BLaER1 (cell line): ENCODE results near the gene TM9SF1.
"Not testable (repeated sequence)": the region's sequence is repeated elsewhere in the genome, so short reads cannot be mapped to it uniquely, and the experiment has no call there.

Source experiments
- H3K27ac ChIP-seq: shearing (Covaris generic); formaldehyde crosslinking; 2 replicates; pipeline ENCODE4 v1.8.1; 2022
- H3K27me3 ChIP-seq: shearing (Covaris generic); formaldehyde crosslinking; 2 replicates; pipeline ENCODE4 v1.8.1; 2022
- H3K36me3 ChIP-seq: shearing (Covaris generic); formaldehyde crosslinking; 2 replicates; pipeline ENCODE4 v1.8.1; 2022
- H3K4me1 ChIP-seq: shearing (Covaris generic); formaldehyde crosslinking; 2 replicates; pipeline ENCODE4 v1.8.1; 2022
- H3K4me2 ChIP-seq: shearing (Covaris generic); formaldehyde crosslinking; 2 replicates; pipeline ENCODE4 v1.8.1; 2022
- H3K4me3 ChIP-seq: shearing (Covaris generic); formaldehyde crosslinking; 2 replicates; pipeline ENCODE4 v1.8.1; 2022
- H3K9ac ChIP-seq: shearing (Covaris generic); formaldehyde crosslinking; 2 replicates; pipeline ENCODE4 v1.8.1; 2022
- H3K9me3 ChIP-seq: shearing (Covaris generic); formaldehyde crosslinking; 2 replicates; pipeline ENCODE4 v1.8.1; 2022
- H4K20me1 ChIP-seq: shearing (Covaris generic); formaldehyde crosslinking; 2 replicates; pipeline ENCODE4 v1.8.1; 2022
- Cebpa-rat ChIP-seq: shearing (Covaris generic); IDR thresholded peaks from 2 replicates; pipeline ENCODE4 v1.8.1; 2022

The TM9SF1 gene

DNA sequence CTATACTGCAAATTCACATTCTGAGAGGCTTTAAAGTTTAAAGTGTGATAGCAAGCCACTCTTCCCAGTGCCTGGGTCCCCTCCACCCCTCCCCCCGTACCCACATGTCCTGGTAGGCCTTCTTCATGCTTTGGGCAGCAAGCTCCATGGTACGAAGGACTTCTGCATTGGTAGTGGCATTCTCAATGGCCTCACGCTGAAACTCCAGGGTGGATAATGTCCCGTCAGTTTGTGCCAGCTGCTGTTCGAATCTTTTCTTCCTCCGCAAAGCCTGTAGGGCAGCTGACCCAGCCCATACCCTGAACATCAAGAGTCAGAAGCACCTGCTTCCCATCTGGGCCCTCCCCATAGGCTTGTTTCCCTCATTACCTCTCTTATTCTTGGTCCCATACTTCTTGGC lies 16.1 kb upstream of the TM9SF1 start:
- H3K4me2 ChIP-seq, result no peak overlapping the region
- peaks cover 48% of the 10 kb centered on the region for H3K4me1 ChIP-seq
- H3K27me3 ChIP-seq, result no peaks in the 10 kb centered on the region
- H3K27ac ChIP-seq, result no peak overlapping the region
- peaks cover 53% of the 10 kb centered on the region for H3K36me3 ChIP-seq
- no peaks in the 10 kb centered on the region for H4K20me1 ChIP-seq
- TF ChIP-seq Cebpa-rat, result no peak
- no peak overlapping the region for H3K9ac ChIP-seq
- no peak overlapping the region for H3K4me3 ChIP-seq
- H3K9me3 ChIP-seq, result no peaks in the 10 kb centered on the region

DNA sequence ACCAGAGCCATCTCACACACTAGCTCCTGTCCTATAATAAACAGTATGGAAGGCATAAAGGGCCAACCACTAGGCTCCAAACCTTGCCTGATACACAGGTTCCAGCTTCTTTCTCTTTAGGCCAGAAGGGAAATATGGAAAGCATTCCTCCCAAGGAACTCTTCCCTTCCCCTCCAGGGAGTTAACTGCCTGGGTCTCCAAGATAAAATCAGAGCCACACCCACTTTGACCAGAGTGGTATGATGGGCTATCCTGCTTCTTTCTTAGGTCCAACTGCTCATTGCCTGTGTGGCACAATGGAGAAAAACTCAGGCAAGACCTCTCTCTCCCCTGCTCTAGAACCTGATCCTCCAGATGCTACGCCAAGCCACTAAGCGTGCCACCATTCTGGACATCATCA lies 12.4 kb upstream of the TM9SF1 start:
- TF ChIP-seq Cebpa-rat, result no peak
- peaks cover 26% of the 10 kb centered on the region for H3K4me1 ChIP-seq
- peaks cover 11% of the 10 kb centered on the region for H3K9me3 ChIP-seq
- no peak overlapping the region for H3K9ac ChIP-seq
- no peak overlapping the region for H3K27ac ChIP-seq
- H3K36me3 ChIP-seq, result peaks cover 89% of the 10 kb centered on the region
- H4K20me1 ChIP-seq, result no peaks in the 10 kb centered on the region
- H3K27me3 ChIP-seq, result no peaks in the 10 kb centered on the region
- H3K4me3 ChIP-seq, result no peak overlapping the region
- H3K4me2 ChIP-seq, result peak overlapping the region; percentile 3; the same call in 1 of the 2 replicates

DNA sequence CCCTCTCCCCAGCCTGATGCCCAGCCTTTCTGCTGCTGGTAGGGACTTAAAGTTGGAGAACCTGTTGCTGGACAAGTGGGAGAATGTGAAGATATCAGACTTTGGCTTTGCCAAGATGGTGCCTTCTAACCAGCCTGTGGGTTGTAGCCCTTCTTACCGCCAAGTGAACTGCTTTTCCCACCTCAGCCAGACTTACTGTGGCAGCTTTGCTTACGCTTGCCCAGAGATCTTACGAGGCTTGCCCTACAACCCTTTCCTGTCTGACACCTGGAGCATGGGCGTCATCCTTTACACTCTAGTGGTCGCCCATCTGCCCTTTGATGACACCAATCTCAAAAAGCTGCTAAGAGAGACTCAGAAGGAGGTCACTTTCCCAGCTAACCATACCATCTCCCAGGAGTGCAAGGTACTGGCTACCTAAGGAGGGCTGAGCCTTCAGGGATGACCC lies 11.9 kb upstream of the TM9SF1 start:
- H3K27me3 ChIP-seq, result no peaks in the 10 kb centered on the region
- peaks cover 16% of the 10 kb centered on the region for H3K9me3 ChIP-seq
- H3K4me3 ChIP-seq, result no peak overlapping the region
- TF ChIP-seq Cebpa-rat, result no peak
- peaks cover 94% of the 10 kb centered on the region for H3K36me3 ChIP-seq
- H3K4me1 ChIP-seq, result peaks cover 21% of the 10 kb centered on the region
- no peak overlapping the region for H3K9ac ChIP-seq
- peak overlapping the region; percentile 3; the same call in 1 of the 2 replicates for H3K4me2 ChIP-seq
- H4K20me1 ChIP-seq, result no peaks in the 10 kb centered on the region
- H3K27ac ChIP-seq, result no peak overlapping the region

DNA sequence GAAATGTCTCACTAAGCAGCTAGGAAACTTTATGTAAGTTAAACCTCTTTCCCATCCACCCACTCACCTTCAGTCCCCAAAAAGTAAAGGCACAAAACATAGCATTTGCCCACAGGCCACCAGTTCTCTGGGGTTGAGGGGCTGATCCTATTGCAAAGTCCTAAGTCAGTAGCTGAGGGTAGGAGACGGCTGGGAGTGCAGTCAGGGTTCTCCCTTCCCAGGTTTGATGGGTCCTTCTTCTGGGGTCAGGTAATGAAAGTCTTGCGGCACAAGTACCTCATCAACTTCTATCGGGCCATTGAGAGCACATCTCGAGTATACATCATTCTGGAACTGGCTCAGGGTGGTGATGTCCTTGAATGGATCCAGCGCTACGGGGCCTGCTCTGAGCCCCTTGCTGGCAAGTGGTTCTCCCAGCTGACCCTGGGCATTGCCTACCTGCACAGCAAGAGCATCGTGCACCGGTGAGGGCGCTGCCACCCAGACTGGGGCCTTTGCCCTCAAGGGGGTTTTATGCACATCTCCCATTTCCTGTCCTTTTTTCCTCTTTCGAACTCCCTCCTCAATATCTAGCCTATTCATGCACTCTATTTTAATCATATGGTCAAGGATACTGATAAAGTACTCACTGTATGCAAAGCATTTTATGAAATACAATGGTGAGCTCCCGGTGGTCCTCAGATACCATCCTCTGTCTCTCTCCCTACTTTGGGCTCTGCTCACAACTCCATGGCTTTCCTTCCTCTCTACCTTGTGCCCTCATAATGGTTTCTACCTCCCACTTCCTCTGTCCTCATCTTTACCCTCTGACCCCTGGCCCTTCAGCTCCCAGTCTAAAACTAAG lies 11.2 kb upstream of the TM9SF1 start:
- Histone ChIP-seq H3K4me2 (no peak overlapping the region), H3K4me3 (no peak overlapping the region), H3K9ac (no peak overlapping the region), H3K27me3 (no peaks in the 10 kb centered on the region), H4K20me1 (no peaks in the 10 kb centered on the region), H3K27ac (no peak overlapping the region), H3K36me3 (peaks cover 98% of the 10 kb centered on the region), H3K9me3 (peaks cover 22% of the 10 kb centered on the region), H3K4me1 (peaks cover 15% of the 10 kb centered on the region)
- no peak for TF ChIP-seq Cebpa-rat

DNA sequence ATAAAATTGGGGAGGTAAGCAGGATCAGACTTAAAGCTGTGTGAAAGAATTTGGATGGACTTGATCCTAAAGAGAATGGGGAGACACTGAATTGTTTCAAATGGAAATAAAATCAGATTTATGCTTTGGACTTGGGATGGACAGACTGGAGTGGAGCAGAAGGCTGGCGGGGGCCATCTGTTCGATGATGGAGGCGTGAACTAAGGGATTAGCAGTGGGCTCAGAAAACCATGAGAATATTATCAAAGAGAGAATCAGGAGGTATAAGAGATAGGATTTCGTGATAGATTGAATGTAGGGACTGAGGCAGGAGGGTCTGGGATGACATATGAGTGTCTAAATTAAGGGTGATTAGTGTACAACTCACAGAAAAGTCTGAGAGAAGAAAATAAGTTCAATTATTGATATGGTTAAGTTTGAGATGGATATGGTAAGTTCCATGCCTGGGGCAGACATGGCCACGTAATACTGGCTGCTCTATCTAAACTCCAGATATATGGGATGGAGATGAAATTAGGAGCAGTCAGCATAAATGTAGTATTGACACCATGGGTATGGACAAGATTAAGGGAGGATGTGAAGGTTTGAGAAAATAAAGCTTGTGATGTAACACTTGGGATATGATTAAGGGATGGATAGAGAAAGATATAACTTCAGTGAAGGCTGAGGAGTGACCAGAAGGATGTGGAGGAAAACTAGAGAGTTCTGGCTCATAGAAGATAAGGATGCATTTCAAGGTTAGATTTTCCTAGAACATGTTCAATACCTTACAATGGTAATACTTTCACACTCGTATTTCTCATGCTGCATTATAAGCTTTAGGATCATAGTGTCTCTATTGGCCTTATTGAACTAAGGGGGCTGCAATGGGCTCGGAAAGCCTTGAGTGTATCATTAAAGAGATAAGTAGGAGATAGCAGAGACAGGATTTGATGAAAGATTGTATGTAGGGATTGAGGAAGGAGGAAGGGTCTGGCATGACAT lies 9.2 kb upstream of the TM9SF1 start:
- H3K9ac ChIP-seq, result no peak overlapping the region
- H3K36me3 ChIP-seq, result peaks cover 98% of the 10 kb centered on the region
- no peak overlapping the region for H3K27ac ChIP-seq
- H3K4me2 ChIP-seq, result no peak overlapping the region
- H3K9me3 ChIP-seq, result peaks cover 27% of the 10 kb centered on the region
- TF ChIP-seq Cebpa-rat, result no peak
- no peak overlapping the region for H3K4me3 ChIP-seq
- H4K20me1 ChIP-seq, result no peaks in the 10 kb centered on the region
- H3K4me1 ChIP-seq, result peaks cover 10% of the 10 kb centered on the region
- no peaks in the 10 kb centered on the region for H3K27me3 ChIP-seq

DNA sequence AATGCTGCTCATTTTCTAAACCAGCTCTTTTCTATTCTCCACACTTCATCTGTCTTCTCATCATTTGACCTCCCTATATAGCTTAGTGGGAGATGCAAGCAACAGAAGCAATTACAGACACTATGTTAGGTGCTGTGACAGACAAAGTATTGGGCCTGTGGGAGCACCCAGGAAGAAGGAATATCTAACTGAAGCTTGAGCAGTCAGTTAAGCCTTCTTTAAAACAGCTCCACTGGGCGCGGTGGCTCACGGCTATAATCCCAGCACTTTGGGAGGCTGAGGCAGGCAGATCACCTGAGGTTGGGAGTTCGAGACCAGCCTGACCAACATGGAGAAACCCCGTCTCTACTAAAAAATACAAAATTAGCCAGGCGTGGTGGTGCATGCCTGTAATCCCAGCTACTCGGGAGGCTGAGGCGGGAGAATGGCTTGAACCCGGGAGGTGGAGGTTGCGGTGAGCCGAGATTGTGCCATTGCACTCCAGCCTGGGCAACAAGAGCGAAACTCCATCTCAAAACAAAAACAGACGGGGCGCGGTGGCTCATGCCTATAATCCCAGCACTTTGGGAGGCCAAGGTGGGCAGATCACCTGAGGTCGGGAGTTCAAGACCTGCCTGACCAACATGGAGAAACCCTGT lies 8.1 kb upstream of the TM9SF1 start:
- not testable (repeated sequence) for H3K27ac ChIP-seq

DNA sequence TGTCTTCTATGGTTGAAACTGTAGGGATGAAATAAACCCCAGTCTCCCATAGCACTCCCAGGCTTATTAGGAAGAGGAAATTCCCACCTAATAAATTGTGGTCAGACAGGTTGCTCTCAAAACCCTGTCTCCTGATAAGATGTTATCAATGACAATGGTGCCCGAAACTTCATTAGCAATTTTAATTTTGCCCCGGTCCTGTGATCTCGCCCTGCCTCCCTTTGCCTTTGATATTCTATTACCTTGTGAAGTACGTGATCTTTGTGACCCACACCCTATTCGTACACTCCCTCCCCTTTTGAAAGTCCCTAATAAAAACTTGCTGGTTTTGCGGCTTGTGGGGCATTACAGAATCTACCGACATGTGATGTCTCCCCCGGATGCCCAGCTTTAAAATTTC lies 7.3 kb upstream of the TM9SF1 start:
- H3K4me2 ChIP-seq, H3K4me3 ChIP-seq, H3K27me3 ChIP-seq, H3K9ac ChIP-seq, H4K20me1 ChIP-seq, H3K27ac ChIP-seq: not testable (repeated sequence)
- H3K36me3 ChIP-seq, result peaks cover 91% of the 10 kb centered on the region
- H3K4me1 ChIP-seq, result peaks cover 15% of the 10 kb centered on the region
- peaks cover 27% of the 10 kb centered on the region for H3K9me3 ChIP-seq

More for the DNA sequence above, 8.1 kb upstream of the TM9SF1 start:
- peaks cover 98% of the 10 kb centered on the region for H3K36me3 ChIP-seq
- H3K4me2 ChIP-seq, H3K27me3 ChIP-seq, H4K20me1 ChIP-seq, H3K9ac ChIP-seq, H3K4me3 ChIP-seq: not testable (repeated sequence)
- H3K9me3 ChIP-seq, result peaks cover 27% of the 10 kb centered on the region
- H3K4me1 ChIP-seq, result peaks cover 15% of the 10 kb centered on the region

DNA sequence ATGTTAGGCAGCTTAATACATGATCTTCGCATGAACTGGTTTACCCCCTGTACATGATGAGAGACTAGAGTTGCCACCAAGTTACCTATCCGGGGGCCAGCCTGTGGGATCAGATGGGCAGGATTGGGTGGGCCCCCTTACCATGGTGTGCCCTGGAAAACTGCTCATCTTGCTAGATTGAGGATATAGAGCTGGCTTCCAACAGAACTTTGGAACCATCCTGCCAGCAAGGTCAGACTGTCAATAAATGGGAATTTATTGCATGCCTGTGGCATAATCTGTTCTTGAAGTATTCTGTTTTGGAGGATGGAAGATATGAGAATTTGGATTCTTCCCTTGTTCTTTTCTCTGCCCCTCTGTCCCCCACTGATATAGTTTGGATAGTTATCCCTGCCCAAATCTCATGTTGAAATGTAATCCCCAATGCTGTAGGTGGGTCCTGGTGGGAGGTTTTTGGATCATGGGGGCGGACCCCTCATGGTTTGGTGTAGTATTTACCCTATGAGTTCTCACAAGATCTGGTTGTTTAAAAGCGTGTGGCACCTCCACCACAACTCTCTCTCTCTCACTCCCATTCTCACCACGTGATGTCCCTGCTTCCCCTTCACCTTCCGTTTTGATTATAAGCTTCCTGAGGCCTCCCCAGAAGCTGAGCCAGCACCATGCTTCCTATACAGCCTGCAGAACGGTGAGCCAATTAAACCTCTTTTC lies 3.7 kb upstream of the TM9SF1 start:
- Histone ChIP-seq H3K9ac (no peak overlapping the region), H3K27me3 (no peaks in the 10 kb centered on the region), H3K4me1 (peaks cover 36% of the 10 kb centered on the region), H3K27ac (no peak overlapping the region), H3K4me2 (no peak overlapping the region), H4K20me1 (no peaks in the 10 kb centered on the region), H3K4me3 (no peak overlapping the region), H3K9me3 (peaks cover 27% of the 10 kb centered on the region), H3K36me3 (peaks cover 57% of the 10 kb centered on the region)
- TF ChIP-seq Cebpa-rat, result no peak

DNA sequence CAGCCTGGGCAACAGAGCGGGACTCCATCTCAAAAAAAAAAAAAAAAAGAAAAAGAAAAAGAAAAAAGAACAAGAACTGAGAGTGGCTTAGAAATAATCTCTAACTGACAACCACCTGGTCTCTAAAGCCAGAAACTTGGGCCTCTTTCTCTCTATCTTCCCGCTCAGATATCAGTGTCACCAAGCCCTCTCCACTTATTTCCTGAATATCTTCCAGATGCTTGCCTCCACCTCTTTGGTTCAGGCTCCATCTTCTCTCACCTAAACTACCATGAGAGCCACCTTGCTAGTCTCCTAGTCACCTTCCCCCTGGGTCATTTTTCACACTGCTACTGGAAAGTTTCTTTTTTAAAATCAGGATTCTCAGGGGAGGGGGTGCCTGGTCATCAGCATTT lies 1.8 kb upstream of the TM9SF1 start:
- H3K9ac ChIP-seq, result peak overlapping the region; percentile 98; the same call in 1 of the 2 replicates
- H3K27ac ChIP-seq, result peak overlapping the region; percentile 99; the same call in 1 of the 2 replicates
- peaks cover 10% of the 10 kb centered on the region for H3K9me3 ChIP-seq
- H3K27me3 ChIP-seq, result no peaks in the 10 kb centered on the region
- H3K4me1 ChIP-seq, result peaks cover 54% of the 10 kb centered on the region
- H3K4me2 ChIP-seq, result peak overlapping the region; percentile 84
- peak overlapping the region; percentile 72; the same call in 1 of the 2 replicates for H3K4me3 ChIP-seq
- H4K20me1 ChIP-seq, result no peaks in the 10 kb centered on the region
- peaks cover 49% of the 10 kb centered on the region for H3K36me3 ChIP-seq
- no peak for TF ChIP-seq Cebpa-rat
